ENCODE results near the gene P2RY6. TPM values are rescaled to one million over a fixed set of nuclear protein-coding genes. Genes with fewer than 3 reads are reported as not detected.

Gene P2RY6
- total and polyA plus RNA-seq, 2 of the 8 experiments (the other 6 are each of a cell fraction or from before 2014, with no cell fraction given) = 0.15 TPM; not detected in 1

- no peak for TF ChIP-seq CHD7 (IDR thresholded peaks at IDR 0.05; ENCODE audit: insufficient replicate concordance, low read length)
- no peak for TF ChIP-seq KDM1A (IDR thresholded peaks at IDR 0.05; ENCODE audit: borderline replicate concordance, low read length)
- no peak for TF ChIP-seq CBX8 (IDR thresholded peaks at IDR 0.05; ENCODE audit: borderline replicate concordance, low read depth, low read length)
- TF ChIP-seq SUZ12 (IDR thresholded peaks at IDR 0.05; ENCODE audit: low read length) = no peak
- no peak for TF ChIP-seq BRCA1 (IDR thresholded peaks at IDR 0.05; ENCODE audit: low read depth, low read length)
- TF ChIP-seq YY1 (IDR thresholded peaks at IDR 0.05; ENCODE audit: low read depth, low read length) = no peak
- TF ChIP-seq HDAC6 (IDR thresholded peaks at IDR 0.05; ENCODE audit: low read depth, low read length) = no peak
- TF ChIP-seq CHD1 (IDR thresholded peaks at IDR 0.05; ENCODE audit: low read depth, low read length) = no peak
- no peak for TF ChIP-seq POU5F1 (IDR thresholded peaks at IDR 0.05; ENCODE audit: low read depth, low read length)
- TF ChIP-seq RAD21 (IDR thresholded peaks at IDR 0.05 in 1 of 2, conservative IDR thresholded peaks at IDR 0.05 in 1 of 2; ENCODE audit: low read depth in 2 of 2, low read length in 2 of 2) = no peak
- no peak for TF ChIP-seq CREB1 (IDR thresholded peaks at IDR 0.05)
Measured at GRCh38 chr11:73262851-73263495, 9.2 kb upstream of the P2RY6 start (continued).

Measured in H1 (cell line).